ENCODE measurements around the gene STXBP6. TPM values are rescaled to one million over a fixed set of nuclear protein-coding genes. Genes with fewer than 3 reads are reported as not detected.
A peak's percentile ranks its signal among the peaks of the same experiment; 100 is the strongest.

STXBP6 gene
- total and polyA plus RNA-seq, 2 of the 13 experiments (the other 11 are each of a cell fraction or from before 2014, with no cell fraction given) = 35.3 to 42.8 TPM

DNA sequence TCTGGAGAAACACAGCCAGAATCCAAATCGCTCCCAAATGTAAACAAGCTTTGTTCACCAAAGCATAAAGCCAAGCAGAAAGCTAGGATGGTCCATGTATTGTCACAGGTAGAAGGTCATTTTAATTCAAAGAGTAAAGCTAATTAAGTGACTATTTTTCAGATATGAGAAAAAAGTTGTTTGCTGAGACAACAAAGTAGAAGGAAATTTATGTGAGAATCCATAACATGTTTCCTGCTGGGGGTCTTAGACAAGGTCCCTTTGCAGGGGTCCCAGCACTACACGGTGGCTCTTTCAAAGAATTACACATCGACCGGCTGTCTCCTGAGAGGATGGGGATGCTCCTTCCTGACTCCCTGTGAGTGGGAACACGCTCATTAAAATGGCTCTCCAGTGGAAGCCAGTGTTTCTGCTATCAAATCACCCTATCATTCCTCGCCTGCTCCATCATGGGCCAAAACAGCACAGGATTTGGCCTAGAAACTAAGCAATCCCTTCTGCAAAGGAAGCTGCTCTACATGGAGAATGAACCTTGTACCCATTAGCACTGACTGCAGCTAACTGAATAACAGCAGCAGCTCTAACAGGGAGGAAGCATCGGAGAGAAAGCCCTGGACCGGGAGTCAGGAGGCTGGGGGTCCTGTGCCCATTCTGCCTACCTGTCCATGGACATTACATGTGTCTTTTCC lies 175.3 kb downstream of the STXBP6 start (continued):
- TF ChIP-seq, protein P1, sequence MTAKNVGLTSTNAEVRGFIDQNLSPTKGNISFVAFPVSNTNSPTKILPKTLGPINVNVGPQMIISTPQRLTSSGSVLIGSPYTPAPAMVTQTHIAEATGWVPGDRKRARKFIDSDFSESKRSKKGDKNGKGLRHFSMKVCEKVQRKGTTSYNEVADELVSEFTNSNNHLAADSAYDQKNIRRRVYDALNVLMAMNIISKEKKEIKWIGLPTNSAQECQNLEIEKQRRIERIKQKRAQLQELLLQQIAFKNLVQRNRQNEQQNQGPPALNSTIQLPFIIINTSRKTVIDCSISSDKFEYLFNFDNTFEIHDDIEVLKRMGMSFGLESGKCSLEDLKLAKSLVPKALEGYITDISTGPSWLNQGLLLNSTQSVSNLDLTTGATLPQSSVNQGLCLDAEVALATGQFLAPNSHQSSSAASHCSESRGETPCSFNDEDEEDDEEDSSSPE (CRISPR knock-in tag; IDR thresholded peaks at IDR 0.05) = no peak
- TF ChIP-seq SMAD3 (CRISPR knock-in tag; IDR thresholded peaks at IDR 0.05) (peak; percentile 70; the same call in 1 of the 2 replicates), ZNF10 (CRISPR knock-in tag; IDR thresholded peaks at IDR 0.05; ENCODE audit: borderline replicate concordance, low read depth) (no peak), ZNF570 (CRISPR knock-in tag; IDR thresholded peaks at IDR 0.05; ENCODE audit: borderline replicate concordance) (no peak), BRD4 (CRISPR knock-in tag; IDR thresholded peaks at IDR 0.05) (no peak), MED1 (CRISPR knock-in tag; IDR thresholded peaks at IDR 0.05) (0 out of 2 replicates have a peak, but pooled peaks have one; percentile 42), SAP130 (CRISPR knock-in tag; IDR thresholded peaks at IDR 0.05; ENCODE audit: low read depth) (peak; percentile 62), ZNF619 (CRISPR knock-in tag; IDR thresholded peaks at IDR 0.05) (no peak), ZNF746 (CRISPR knock-in tag; IDR thresholded peaks at IDR 0.05) (no peak), ZNF253 (CRISPR knock-in tag; IDR thresholded peaks at IDR 0.05; ENCODE audit: borderline replicate concordance) (no peak), KLF12 (CRISPR knock-in tag; IDR thresholded peaks at IDR 0.05; ENCODE audit: borderline replicate concordance) (no peak), REXO4 (CRISPR knock-in tag; IDR thresholded peaks at IDR 0.05; ENCODE audit: borderline replicate concordance) (no peak), KDM5B (CRISPR knock-in tag; IDR thresholded peaks at IDR 0.05; ENCODE audit: borderline replicate concordance) (no peak; the same call in 1 of the 2 replicates), ZNF616 (CRISPR knock-in tag; IDR thresholded peaks at IDR 0.05; ENCODE audit: low read depth) (no peak)
- TF ChIP-seq, protein P2, sequence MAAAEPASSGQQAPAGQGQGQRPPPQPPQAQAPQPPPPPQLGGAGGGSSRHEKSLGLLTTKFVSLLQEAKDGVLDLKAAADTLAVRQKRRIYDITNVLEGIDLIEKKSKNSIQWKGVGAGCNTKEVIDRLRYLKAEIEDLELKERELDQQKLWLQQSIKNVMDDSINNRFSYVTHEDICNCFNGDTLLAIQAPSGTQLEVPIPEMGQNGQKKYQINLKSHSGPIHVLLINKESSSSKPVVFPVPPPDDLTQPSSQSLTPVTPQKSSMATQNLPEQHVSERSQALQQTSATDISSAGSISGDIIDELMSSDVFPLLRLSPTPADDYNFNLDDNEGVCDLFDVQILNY (CRISPR knock-in tag; conservative IDR thresholded peaks at IDR 0.05) = no peak
- TF ChIP-seq, protein P3, sequence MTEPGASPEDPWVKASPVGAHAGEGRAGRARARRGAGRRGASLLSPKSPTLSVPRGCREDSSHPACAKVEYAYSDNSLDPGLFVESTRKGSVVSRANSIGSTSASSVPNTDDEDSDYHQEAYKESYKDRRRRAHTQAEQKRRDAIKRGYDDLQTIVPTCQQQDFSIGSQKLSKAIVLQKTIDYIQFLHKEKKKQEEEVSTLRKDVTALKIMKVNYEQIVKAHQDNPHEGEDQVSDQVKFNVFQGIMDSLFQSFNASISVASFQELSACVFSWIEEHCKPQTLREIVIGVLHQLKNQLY (CRISPR knock-in tag; IDR thresholded peaks at IDR 0.05) = no peak
- TF ChIP-seq, protein P4, sequence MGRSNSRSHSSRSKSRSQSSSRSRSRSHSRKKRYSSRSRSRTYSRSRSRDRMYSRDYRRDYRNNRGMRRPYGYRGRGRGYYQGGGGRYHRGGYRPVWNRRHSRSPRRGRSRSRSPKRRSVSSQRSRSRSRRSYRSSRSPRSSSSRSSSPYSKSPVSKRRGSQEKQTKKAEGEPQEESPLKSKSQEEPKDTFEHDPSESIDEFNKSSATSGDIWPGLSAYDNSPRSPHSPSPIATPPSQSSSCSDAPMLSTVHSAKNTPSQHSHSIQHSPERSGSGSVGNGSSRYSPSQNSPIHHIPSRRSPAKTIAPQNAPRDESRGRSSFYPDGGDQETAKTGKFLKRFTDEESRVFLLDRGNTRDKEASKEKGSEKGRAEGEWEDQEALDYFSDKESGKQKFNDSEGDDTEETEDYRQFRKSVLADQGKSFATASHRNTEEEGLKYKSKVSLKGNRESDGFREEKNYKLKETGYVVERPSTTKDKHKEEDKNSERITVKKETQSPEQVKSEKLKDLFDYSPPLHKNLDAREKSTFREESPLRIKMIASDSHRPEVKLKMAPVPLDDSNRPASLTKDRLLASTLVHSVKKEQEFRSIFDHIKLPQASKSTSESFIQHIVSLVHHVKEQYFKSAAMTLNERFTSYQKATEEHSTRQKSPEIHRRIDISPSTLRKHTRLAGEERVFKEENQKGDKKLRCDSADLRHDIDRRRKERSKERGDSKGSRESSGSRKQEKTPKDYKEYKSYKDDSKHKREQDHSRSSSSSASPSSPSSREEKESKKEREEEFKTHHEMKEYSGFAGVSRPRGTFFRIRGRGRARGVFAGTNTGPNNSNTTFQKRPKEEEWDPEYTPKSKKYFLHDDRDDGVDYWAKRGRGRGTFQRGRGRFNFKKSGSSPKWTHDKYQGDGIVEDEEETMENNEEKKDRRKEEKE (IDR thresholded peaks at IDR 0.05) = no peak
- TF ChIP-seq, protein P5, sequence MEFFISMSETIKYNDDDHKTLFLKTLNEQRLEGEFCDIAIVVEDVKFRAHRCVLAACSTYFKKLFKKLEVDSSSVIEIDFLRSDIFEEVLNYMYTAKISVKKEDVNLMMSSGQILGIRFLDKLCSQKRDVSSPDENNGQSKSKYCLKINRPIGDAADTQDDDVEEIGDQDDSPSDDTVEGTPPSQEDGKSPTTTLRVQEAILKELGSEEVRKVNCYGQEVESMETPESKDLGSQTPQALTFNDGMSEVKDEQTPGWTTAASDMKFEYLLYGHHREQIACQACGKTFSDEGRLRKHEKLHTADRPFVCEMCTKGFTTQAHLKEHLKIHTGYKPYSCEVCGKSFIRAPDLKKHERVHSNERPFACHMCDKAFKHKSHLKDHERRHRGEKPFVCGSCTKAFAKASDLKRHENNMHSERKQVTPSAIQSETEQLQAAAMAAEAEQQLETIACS (CRISPR knock-in tag; IDR thresholded peaks at IDR 0.05) = no peak

Measured in HepG2 (cell line).